ENCODE results near the gene JMJD8. TPM values are rescaled to one million over a fixed set of nuclear protein-coding genes. Genes with fewer than 3 reads are reported as not detected.

Gene JMJD8
- total RNA-seq, 1 donor = 42.8 TPM

DNA sequence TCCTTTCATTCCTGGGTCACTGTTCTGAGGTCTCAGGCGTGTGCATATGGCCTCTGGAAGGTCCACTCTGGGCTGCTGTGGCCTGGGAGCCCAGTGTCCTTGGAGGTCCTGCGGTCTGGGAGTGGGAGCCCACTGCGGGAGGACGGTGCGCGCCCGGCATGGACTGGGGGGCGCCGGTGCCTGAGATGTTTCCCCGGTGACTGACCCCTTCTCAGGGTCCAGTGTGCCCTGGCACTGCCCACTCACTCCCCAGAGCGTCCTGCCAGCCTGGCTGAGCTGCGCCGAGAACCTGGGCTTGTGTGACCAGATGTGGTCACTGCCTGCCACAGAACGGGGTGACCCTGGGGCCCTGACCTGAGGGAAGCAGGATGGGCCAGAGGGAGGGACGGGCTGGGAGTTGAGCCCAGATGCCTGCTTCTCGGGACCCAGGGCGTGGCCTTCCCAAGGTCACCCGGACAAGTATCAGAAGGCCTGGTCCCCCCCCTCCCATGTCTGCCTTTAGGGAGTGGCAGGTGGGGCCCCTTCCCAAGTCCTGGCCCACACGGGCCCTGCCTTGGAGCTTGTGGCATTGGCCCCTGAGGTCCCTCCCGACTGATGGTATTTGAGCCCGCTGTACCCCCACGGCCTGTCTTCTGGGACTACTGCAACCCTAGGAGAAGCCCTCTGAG, 9.8 kb downstream of the JMJD8 start:
- H3K4me3 ChIP-seq (ENCODE audit: low read depth, low read length) = no peak overlapping the region
- TF ChIP-seq, protein P1, sequence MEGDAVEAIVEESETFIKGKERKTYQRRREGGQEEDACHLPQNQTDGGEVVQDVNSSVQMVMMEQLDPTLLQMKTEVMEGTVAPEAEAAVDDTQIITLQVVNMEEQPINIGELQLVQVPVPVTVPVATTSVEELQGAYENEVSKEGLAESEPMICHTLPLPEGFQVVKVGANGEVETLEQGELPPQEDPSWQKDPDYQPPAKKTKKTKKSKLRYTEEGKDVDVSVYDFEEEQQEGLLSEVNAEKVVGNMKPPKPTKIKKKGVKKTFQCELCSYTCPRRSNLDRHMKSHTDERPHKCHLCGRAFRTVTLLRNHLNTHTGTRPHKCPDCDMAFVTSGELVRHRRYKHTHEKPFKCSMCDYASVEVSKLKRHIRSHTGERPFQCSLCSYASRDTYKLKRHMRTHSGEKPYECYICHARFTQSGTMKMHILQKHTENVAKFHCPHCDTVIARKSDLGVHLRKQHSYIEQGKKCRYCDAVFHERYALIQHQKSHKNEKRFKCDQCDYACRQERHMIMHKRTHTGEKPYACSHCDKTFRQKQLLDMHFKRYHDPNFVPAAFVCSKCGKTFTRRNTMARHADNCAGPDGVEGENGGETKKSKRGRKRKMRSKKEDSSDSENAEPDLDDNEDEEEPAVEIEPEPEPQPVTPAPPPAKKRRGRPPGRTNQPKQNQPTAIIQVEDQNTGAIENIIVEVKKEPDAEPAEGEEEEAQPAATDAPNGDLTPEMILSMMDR (IDR thresholded peaks at IDR 0.05; ENCODE audit: insufficient read depth, low read length) = no peak
- DNase-seq (ENCODE audit: low read depth) = no peak

DNA sequence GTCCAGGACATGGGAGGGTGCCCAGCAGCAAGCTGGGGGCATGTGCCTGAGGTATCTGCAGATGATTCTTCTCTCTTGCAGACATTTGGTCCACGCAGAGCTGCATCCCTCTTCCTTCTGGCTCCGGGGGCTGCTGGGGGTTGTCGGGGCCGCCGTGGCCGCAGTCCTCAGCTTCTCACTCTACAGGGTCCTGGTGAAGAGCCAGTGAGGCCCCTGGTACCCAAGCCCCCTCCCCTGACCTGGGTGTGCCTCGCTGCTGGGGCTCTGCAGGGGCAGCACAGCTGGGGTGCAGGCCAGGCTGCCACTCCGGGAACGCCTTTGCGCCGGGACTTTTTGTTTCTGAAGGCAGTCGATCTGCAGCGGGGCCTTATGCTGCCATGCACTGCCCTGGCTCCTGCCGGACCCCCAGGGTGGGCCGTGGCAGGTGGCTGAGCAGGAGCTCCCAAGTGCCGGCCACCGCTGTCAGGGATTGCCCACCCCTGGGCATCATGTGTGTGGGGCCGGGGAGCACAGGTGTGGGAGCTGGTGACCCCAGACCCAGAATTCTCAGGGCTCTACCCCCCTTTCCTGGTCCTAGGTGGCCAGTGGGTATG, 10.6 kb downstream of the JMJD8 start:
- H3K4me3 ChIP-seq (ENCODE audit: low read depth, low read length) = no peak overlapping the region
- TF ChIP-seq, protein P1 (IDR thresholded peaks at IDR 0.05; ENCODE audit: insufficient read depth, low read length) = no peak
- no peak for DNase-seq (ENCODE audit: low read depth)

DNA sequence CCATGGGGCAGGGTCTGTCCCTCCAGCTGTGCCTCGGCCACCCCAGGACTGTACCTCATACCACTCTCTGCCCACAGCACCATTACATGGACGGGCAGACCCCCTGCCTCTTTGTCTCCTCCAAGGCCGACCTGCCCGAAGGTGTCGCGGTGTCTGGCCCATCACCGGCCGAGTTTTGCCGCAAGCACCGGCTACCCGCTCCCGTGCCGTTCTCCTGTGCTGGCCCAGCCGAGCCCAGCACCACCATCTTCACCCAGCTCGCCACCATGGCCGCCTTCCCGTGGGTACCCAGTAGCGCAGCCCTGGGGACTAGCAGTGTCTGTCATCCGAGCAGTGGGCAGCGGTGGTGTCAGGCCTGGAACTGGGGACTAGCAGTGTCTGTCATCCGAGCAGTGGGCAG, 11.3 kb downstream of the JMJD8 start:
- no peak overlapping the region for H3K4me3 ChIP-seq (ENCODE audit: low read depth, low read length)
- TF ChIP-seq, protein P1 (IDR thresholded peaks at IDR 0.05; ENCODE audit: insufficient read depth, low read length) = no peak
- DNase-seq (ENCODE audit: low read depth) = no peak

DNA sequence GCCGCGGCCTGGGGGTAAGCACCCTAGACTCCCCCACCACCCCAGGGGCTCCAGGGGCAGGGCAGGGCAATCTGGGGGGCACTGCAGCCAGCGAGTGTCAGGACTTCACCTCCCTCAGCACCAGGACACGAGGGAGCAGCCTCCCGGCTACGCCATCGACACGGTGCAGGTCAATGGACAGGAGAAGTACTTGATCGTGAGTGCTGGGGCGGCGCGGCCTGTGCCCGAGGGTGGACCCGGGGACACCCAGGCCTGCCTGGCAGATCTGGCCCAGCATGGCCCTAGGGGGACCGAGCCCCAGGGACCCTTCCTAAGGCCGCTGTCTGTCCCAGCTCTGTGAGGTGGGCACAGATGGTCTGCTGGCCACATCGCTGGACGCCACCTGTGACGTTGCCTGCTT, 11.8 kb downstream of the JMJD8 start:
- H3K4me3 ChIP-seq (ENCODE audit: low read depth, low read length) = no peak overlapping the region
- TF ChIP-seq, protein P1 (IDR thresholded peaks at IDR 0.05; ENCODE audit: insufficient read depth, low read length) = no peak
- DNase-seq (ENCODE audit: low read depth) = no peak

DNA sequence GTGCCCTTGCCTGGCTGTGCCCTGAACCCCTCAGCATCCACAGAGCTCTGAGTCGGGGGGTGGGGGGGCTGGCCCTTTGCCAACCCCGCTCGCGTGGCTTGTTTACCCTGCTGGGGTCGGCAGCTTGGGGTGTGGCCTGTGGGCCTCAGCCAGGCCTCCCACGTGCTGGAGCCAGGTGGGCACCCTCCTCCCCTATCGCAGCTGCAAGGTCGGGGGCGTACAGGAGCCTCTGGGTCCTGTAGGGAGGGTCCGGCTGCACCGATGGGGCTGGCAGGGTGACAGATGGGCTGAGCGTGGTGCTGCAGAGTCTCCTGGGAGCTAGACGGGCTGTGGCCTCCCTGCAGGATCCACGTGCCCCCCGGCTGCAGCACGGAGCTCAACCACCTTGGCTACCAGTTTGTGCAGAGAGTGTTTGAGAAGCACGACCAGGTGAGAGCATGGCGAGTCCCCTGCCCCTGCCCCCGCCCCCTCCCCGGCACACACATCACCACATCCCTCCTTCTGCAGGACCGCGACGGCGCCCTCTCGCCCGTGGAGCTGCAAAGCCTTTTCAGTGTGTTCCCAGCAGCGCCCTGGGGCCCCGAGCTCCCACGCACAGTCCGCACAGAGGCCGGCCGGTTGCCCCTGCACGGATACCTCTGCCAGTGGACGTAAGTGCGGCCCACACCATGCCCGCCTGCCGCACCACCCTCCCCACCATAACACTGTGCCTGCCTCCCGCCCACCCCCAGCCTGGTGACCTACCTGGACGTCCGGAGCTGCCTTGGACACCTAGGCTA, 12.6 kb downstream of the JMJD8 start:
- TF ChIP-seq, protein P1 (IDR thresholded peaks at IDR 0.05; ENCODE audit: insufficient read depth, low read length) = no peak
- DNase-seq (ENCODE audit: low read depth) = no peak
- H3K4me3 ChIP-seq (ENCODE audit: low read depth, low read length) = no peak overlapping the region

DNA sequence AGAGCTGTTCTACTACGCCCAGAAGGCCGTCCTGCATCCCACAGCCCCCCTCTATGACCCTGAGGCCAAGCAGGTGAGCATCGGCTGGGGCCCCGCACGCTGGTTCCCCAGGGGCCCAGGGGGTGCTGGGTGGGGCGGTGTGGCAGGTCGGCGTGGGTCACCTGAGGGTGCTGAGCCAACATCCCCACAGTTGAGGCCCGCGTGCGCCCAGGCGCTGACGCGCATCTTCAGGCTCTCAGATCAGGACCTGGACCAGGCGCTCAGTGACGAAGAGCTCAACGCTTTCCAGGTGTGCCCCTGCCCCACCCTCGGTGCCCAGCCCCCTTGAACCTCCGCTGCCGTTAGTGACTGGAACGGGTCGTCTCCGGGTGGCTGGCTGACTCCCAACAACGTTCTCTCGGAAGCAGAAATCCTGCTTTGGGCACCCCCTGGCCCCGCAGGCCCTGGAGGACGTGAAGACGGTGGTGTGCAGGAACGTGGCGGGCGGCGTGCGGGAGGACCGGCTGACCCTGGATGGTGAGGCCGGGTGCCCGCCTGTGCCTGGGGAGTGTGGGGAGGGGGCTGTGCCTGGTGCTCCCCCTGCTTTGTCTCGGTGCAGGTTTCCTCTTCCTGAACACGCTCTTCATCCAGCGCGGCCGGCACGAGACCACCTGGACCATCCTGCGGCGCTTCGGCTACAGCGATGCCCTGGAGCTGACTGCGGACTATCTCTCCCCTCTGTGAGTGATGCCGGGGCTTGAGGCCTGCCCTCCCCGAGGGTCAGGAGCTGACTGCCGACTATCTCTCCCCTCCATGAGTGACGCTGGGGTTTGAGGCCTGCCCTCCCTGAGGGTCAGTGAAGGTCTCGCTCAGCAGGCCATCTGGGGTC, 13.4 kb downstream of the JMJD8 start:
- no peak overlapping the region for H3K4me3 ChIP-seq (ENCODE audit: low read depth, low read length)
- DNase-seq (ENCODE audit: low read depth) = no peak
- TF ChIP-seq, protein P1 (IDR thresholded peaks at IDR 0.05; ENCODE audit: insufficient read depth, low read length) = no peak
